Spleen (tissue), 11 donors: ENCODE results near the gene F8. TPM values are rescaled to one million over a fixed set of nuclear protein-coding genes. Genes with fewer than 3 reads are reported as not detected.

Experiments used
- DNase-seq: peaks from one replicate; pipeline ENCODE4 v3.0.0-alpha.2; 2020
- H3K27ac ChIP-seq, 8 donors: fragments of 200-600 bp; sonication (generic) in 7 of 8; 1 replicate in 4 of 8; 2 replicates in 4 of 8; pipeline versions ENCODE4 v1.5.0 to v1.8.0; 2016 to 2021; ENCODE audit warnings: inconsistent platforms in 4 of 8, mild to moderate bottlenecking in 4 of 8, moderate library complexity in 1 of 8
- H3K27me3 ChIP-seq, 7 donors: fragments of 200-600 bp; sonication (generic) in 6 of 7; replicated peaks in 1 of 7; 1 replicate in 4 of 7; 2 replicates in 3 of 7; pipeline versions ENCODE4 v1.5.0 to v1.8.0; 2016 to 2021; ENCODE audit warnings: inconsistent platforms in 3 of 7, mild to moderate bottlenecking in 1 of 7
- H3K36me3 ChIP-seq, 6 donors: fragments of 200-600 bp; sonication (generic) in 5 of 6; 1 replicate in 4 of 6; 2 replicates in 2 of 6; pipeline versions ENCODE4 v1.5.0 to v1.8.0; 2016 to 2021; ENCODE audit warnings: inconsistent platforms in 2 of 6
- H3K4me1 ChIP-seq, 6 donors: fragments of 200-600 bp; sonication (generic) in 5 of 6; 1 replicate in 3 of 6; 2 replicates in 3 of 6; pipeline versions ENCODE4 v1.5.0 to v1.8.0; 2016 to 2021; ENCODE audit warnings: inconsistent platforms in 3 of 6
- H3K4me3 ChIP-seq, 8 donors: fragments of 200-600 bp; sonication (generic) in 7 of 8; 1 replicate in 4 of 8; 2 replicates in 4 of 8; pipeline versions ENCODE4 v1.5.0 to v1.8.0; 2016 to 2021; ENCODE audit warnings: inconsistent platforms in 4 of 8, mild to moderate bottlenecking in 4 of 8, moderate library complexity in 2 of 8
- H3K9me3 ChIP-seq, 8 donors: fragments of 200-600 bp; sonication (generic) in 7 of 8; 1 replicate in 4 of 8; 2 replicates in 4 of 8; pipeline versions ENCODE4 v1.5.0 to v1.8.0; 2016 to 2021; ENCODE audit warnings: inconsistent platforms in 4 of 8
- CTCF ChIP-seq, 11 experiments: fragments of 200-600 bp in 7 of 11; fragments of 450-650 bp in 4 of 11; sonication (generic) in 4 of 11; IDR thresholded peaks in 8 of 11; conservative IDR thresholded peaks in 3 of 11; 1 replicate in 7 of 11; 2 replicates in 4 of 11; pipeline versions ENCODE4 v1.4.0 to v1.8.0; 2016 to 2021; ENCODE audit warnings: antibody characterized with exemption in 11 of 11, inconsistent platforms in 4 of 11, mild to moderate bottlenecking in 1 of 11
- POLR2A ChIP-seq, 3 donors: fragments of 450-650 bp; IDR thresholded peaks; one replicate each; pipeline ENCODE4 v1.5.1; 2017; ENCODE audit warnings: antibody characterized with exemption in 3 of 3, mild to moderate bottlenecking in 1 of 3
- POLR2AphosphoS5 ChIP-seq, 3 donors: sonication (generic); formaldehyde crosslinking; IDR thresholded peaks; one replicate each; pipeline ENCODE4 v1.5.1; 2017; ENCODE audit warnings: antibody characterized with exemption in 3 of 3
- WGBS, 5 donors: extraction: QIAGEN DNeasy Blood & Tissue Kit in 3 of 5; methylation state at CpG; one replicate each; pipeline versions ENCODE4 v1.1.5 to v1.1.7; 2013 to 2018; 5-methylcytosine and 5-hydroxymethylcytosine counted together
- intact Hi-C: fragments of 100-400 bp; cut with DNase I; formaldehyde crosslinking; loops from one replicate; pipeline ENCODE4 v1.15.0; 2023; ENCODE audit warnings: low total_unique reads
- polyA plus RNA-seq, 3 donors: library from polyadenylated mRNA; stranded (reverse); fragments of 200-250 nt; gene quantifications; one replicate each; pipeline ENCODE4 v1.2.1, GENCODE V29; 2013
- total RNA-seq, 7 donors: library from RNA; depleted of rRNA in 3 of 7; stranded (reverse); fragments of >200 nt in 3 of 7; fragmentation: NEBNext Ultra II Directional in 4 of 7; extraction: Animal tissue kit (Norgen Biotek cat#: 25700) in 4 of 7; gene quantifications; one replicate each; pipeline versions ENCODE4 v1.1.0 to v1.2.1, GENCODE V29; 2016 to 2021
- donor health status: healthy with polysubstance abuse.
- donor health status: DM: no; HTN: no; CAD: no; lungs with moderate emphysema.
- donor health status: DM: no; HTN: no; CAD: no.
- donor health status: Bipolar disorder and iron deficiency.
- donor health status: healthy.
- donor health status: DM: no; HTN: no; CAD: no.
- donor health status: DM: yes; HTN: yes; CAD: no.

The F8 gene
- total and polyA plus RNA-seq, 10 donors, result 3.4 to 135 (median 67.9) TPM

DNA sequence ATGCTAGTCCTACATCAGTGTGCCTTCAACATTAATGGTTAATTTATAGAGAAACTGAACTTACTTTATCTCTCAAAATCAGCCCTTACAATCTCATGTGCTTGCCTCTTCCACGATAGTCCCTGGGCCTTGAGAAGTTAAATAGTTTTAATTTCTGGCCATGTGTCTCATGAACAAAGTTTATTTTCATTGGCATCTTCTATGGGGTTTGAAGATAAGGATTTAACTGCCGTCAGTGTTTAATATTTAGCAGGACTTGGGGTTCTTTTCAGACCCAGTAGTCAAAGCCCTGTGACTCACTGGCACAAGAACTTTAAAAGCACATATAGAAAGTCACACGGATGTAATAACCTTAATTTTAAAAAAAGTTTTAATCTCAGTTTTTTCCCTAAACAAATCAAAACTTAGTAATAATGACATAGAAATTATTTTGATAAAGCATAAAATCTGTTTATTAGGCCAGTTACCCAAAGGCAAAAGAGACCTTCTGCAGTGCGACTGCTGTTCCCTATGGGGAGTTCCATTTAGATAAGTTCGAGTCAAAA, 207.2 kb downstream of the F8 start:
- 77 to 93% (median 79%) methylated on average over 5 of the region's 5 CpGs for WGBS, 5 donors
- Histone ChIP-seq H3K9me3 (no peaks in the 10 kb centered on the region), H3K4me3 (no peak overlapping the region), H3K27ac (no peak overlapping the region), H3K36me3 (no peaks in the 10 kb centered on the region), H3K27me3 (no peaks in the 10 kb centered on the region), H3K4me1 (no peaks in the 10 kb centered on the region)
- TF ChIP-seq POLR2AphosphoS5 (IDR thresholded peaks at IDR 0.05), result no peak
- TF ChIP-seq POLR2A (IDR thresholded peaks at IDR 0.05), result no peak
- TF ChIP-seq CTCF (IDR thresholded peaks at IDR 0.05 in 8 of 11, conservative IDR thresholded peaks at IDR 0.05 in 3 of 11), result no peak
- no peak for DNase-seq
- intact Hi-C loops, result no loop called here

- intact Hi-C loops, result no loop called here
- Histone ChIP-seq H3K9me3 (no peaks in the 10 kb centered on the region), H3K4me3 (no peak overlapping the region), H3K4me1 (no peaks in the 10 kb centered on the region), H3K27me3 (no peaks in the 10 kb centered on the region), H3K36me3 (no peaks in the 10 kb centered on the region), H3K27ac (no peak overlapping the region)
- WGBS, 5 donors, result 33 to 74% (median 41%) methylated on average over 1 of the region's 1 CpG
- no peak for TF ChIP-seq POLR2AphosphoS5 (IDR thresholded peaks at IDR 0.05)
- TF ChIP-seq POLR2A (IDR thresholded peaks at IDR 0.05), result no peak
- TF ChIP-seq CTCF (IDR thresholded peaks at IDR 0.05 in 8 of 11, conservative IDR thresholded peaks at IDR 0.05 in 3 of 11), result no peak
- no peak for DNase-seq
These were observed 208.7 kb downstream of the F8 start for GRCh38 chrX:154813801-154814200.

- Histone ChIP-seq H3K27me3 (no peaks in the 10 kb centered on the region), H3K36me3 (no peaks in the 10 kb centered on the region), H3K4me1 (no peaks in the 10 kb centered on the region), H3K9me3 (no peaks in the 10 kb centered on the region), H3K4me3 (no peak overlapping the region), H3K27ac (no peak overlapping the region)
- no peak for DNase-seq
- TF ChIP-seq CTCF (IDR thresholded peaks at IDR 0.05 in 8 of 11, conservative IDR thresholded peaks at IDR 0.05 in 3 of 11) (no peak), POLR2AphosphoS5 (IDR thresholded peaks at IDR 0.05) (no peak), POLR2A (IDR thresholded peaks at IDR 0.05) (no peak)
- WGBS, 5 donors, result 68 to 89% (median 87%) methylated on average over 2 of the region's 2 CpGs
- intact Hi-C loops, result no loop called here
These were observed 210.0 kb downstream of the F8 start for GRCh38 chrX:154812341-154813101.

- Histone ChIP-seq H3K4me3 (no peak overlapping the region), H3K36me3 (no peaks in the 10 kb centered on the region), H3K27ac (no peak overlapping the region), H3K9me3 (peaks cover 0 to 9% (median 0%) of the 10 kb centered on the region in 8 donors), H3K27me3 (no peaks in the 10 kb centered on the region), H3K4me1 (peaks cover 0 to 7% (median 4%) of the 10 kb centered on the region in 6 donors)
- 42 to 72% (median 60%) methylated on average over 1 of the region's 1 CpG for WGBS, 5 donors
- intact Hi-C loops, result no loop called here
- no peak for DNase-seq
- TF ChIP-seq POLR2A (IDR thresholded peaks at IDR 0.05) (no peak), POLR2AphosphoS5 (IDR thresholded peaks at IDR 0.05) (no peak), CTCF (IDR thresholded peaks at IDR 0.05 in 8 of 11, conservative IDR thresholded peaks at IDR 0.05 in 3 of 11) (no peak)
These were observed 212.4 kb downstream of the F8 start for GRCh38 chrX:154809939-154810665.
